Neural cell (in vitro differentiated cells): ENCODE results near the gene SMC2. TPM values are rescaled to one million over a fixed set of nuclear protein-coding genes. Genes with fewer than 3 reads are reported as not detected.

Experiments used
- H2AFZ ChIP-seq: fragments of 200-600, 300-800 bp; sonication (generic), shearing (Covaris generic); 2 replicates; pipeline ENCODE4 v1.6.0; 2014; ENCODE audit warnings: low read depth, mild to moderate bottlenecking, antibody characterized with exemption, low read length, moderate library complexity
- H3F3A ChIP-seq: fragments of 200-600 bp; shearing (Covaris generic); 2 replicates; pipeline ENCODE4 v1.6.1; 2016; ENCODE audit warnings: mild to moderate bottlenecking, moderate library complexity, mixed read lengths, antibody characterized with exemption, low read length; ENCODE audit not compliant: insufficient read depth, poor library complexity, severe bottlenecking
- H3K27ac ChIP-seq: fragments of 200-600, 300-800 bp; sonication (generic), shearing (Covaris generic); 2 replicates; pipeline ENCODE4 v1.5.1; 2014; ENCODE audit warnings: mild to moderate bottlenecking, low read length, moderate library complexity
- H3K27me3 ChIP-seq: fragments of 300-800, 200-600 bp; sonication (generic), shearing (Covaris generic); 2 replicates; pipeline ENCODE4 v1.6.0; 2014; ENCODE audit warnings: mild to moderate bottlenecking, low read depth, low read length, moderate library complexity; ENCODE audit not compliant: insufficient read depth
- H3K36me3 ChIP-seq: fragments of 300-800, 200-600 bp; sonication (generic), shearing (Covaris generic); 2 replicates; pipeline ENCODE4 v1.5.1; 2014; ENCODE audit warnings: mild to moderate bottlenecking, antibody characterized with exemption, low read length, moderate library complexity; ENCODE audit not compliant: insufficient read depth
- H3K4me2 ChIP-seq: fragments of 300-800, 200-600 bp; sonication (generic), shearing (Covaris generic); 2 replicates; pipeline ENCODE4 v1.6.0; 2014; ENCODE audit warnings: mild to moderate bottlenecking, low read length
- H3K4me3 ChIP-seq: fragments of 300-800, 200-600 bp; sonication (generic), shearing (Covaris generic); 2 replicates; pipeline ENCODE4 v1.5.1; 2014; ENCODE audit warnings: mild to moderate bottlenecking, low read length, moderate library complexity
- H3K79me2 ChIP-seq: fragments of 200-600 bp; shearing (Covaris generic); replicated peaks from 2 replicates; pipeline ENCODE4 v1.6.0; 2014; ENCODE audit warnings: mild to moderate bottlenecking, low read length, moderate library complexity; ENCODE audit not compliant: insufficient read depth
- H3K9ac ChIP-seq: fragments of 300-800, 200-600 bp; sonication (generic), shearing (Covaris generic); 2 replicates; pipeline ENCODE4 v1.6.1; 2016; ENCODE audit warnings: mild to moderate bottlenecking, low read length, mixed read lengths
- H3K9me2 ChIP-seq: fragments of 200-600 bp; shearing (Covaris generic); 2 replicates; pipeline ENCODE4 v1.6.1; 2016; ENCODE audit warnings: mild to moderate bottlenecking, low read length, mixed read lengths; ENCODE audit not compliant: insufficient read depth
- H3K9me3 ChIP-seq: fragments of 200-600, 300-800 bp; sonication (generic), shearing (Covaris generic); 2 replicates; pipeline ENCODE4 v1.6.1; 2016; ENCODE audit warnings: mild to moderate bottlenecking, mixed run types, low read length, moderate library complexity, mixed read lengths
- H4K20me1 ChIP-seq: fragments of 200-600 bp; shearing (Covaris generic); 2 replicates; pipeline ENCODE4 v1.6.1; 2016; ENCODE audit warnings: mild to moderate bottlenecking, mixed run types; ENCODE audit not compliant: insufficient read depth
- CTCF ChIP-seq: fragments of 450-650 bp; IDR thresholded peaks from 2 replicates; pipeline ENCODE4 v1.5.1; 2014; ENCODE audit warnings: antibody characterized with exemption, mild to moderate bottlenecking, moderate library complexity; ENCODE audit not compliant: poor library complexity, severe bottlenecking
- EP300 ChIP-seq: fragments of 450-650 bp; conservative IDR thresholded peaks from 2 replicates; pipeline ENCODE4 v1.6.1; 2014; ENCODE audit warnings: antibody characterized with exemption, mild to moderate bottlenecking, moderate library complexity; ENCODE audit not compliant: poor library complexity, severe bottlenecking
- EZH2 ChIP-seq: fragments of 200-600, 300-800 bp; shearing (Covaris generic), sonication (generic); IDR thresholded peaks from 2 replicates; pipeline ENCODE4 v1.6.1; 2014; ENCODE audit warnings: antibody characterized with exemption, low read length, borderline replicate concordance, mild to moderate bottlenecking; ENCODE audit not compliant: insufficient read depth, poor library complexity, severe bottlenecking
- MXI1 ChIP-seq: fragments of 450-650 bp; conservative IDR thresholded peaks from 2 replicates; pipeline ENCODE4 v1.6.1; 2014; ENCODE audit warnings: antibody characterized with exemption, mild to moderate bottlenecking; ENCODE audit not compliant: poor library complexity, severe bottlenecking
- POLR2AphosphoS5 ChIP-seq: IDR thresholded peaks from 2 replicates; pipeline ENCODE4 v1.6.1; 2012
- RAD21 ChIP-seq: fragments of 450-650 bp; conservative IDR thresholded peaks from 2 replicates; pipeline ENCODE4 v1.6.1; 2014; ENCODE audit warnings: antibody characterized with exemption, mild to moderate bottlenecking, moderate library complexity
- REST ChIP-seq: IDR thresholded peaks from 2 replicates; pipeline ENCODE4 v1.6.1; 2012; ENCODE audit warnings: borderline replicate concordance
- SMC3 ChIP-seq: fragments of 450-650 bp; conservative IDR thresholded peaks from 2 replicates; pipeline ENCODE4 v1.6.1; 2014; ENCODE audit warnings: antibody characterized with exemption, mild to moderate bottlenecking, moderate library complexity; ENCODE audit not compliant: poor library complexity
- TAF1 ChIP-seq: IDR thresholded peaks from 2 replicates; pipeline ENCODE4 v1.6.1; 2012; ENCODE audit warnings: low read depth
- polyA plus RNA-seq: library from polyadenylated mRNA; depleted of rRNA; stranded (reverse); fragments of >200 nt; gene quantifications from 2 replicates; pipeline ENCODE4 v1.2.3, GENCODE V29; 2014

SMC2 gene
- polyA plus RNA-seq, 1 donor from 2014 or later, result 3.6 TPM

GRCh38 chr9:104142799-104143549, 48.9 kb downstream of the SMC2 start:
- no peak overlapping the region for H3K27ac ChIP-seq
- no peaks in the 10 kb centered on the region for H3F3A ChIP-seq
- H3K4me2 ChIP-seq, result no peak overlapping the region
- TF ChIP-seq SMC3 (no peak), MXI1 (no peak), RAD21 (no peak), REST (no peak), CTCF (no peak), POLR2AphosphoS5 (no peak), EZH2 (no peak), TAF1 (no peak), EP300 (no peak)
- no peaks in the 10 kb centered on the region for H4K20me1 ChIP-seq
- H3K9ac ChIP-seq, result no peak overlapping the region
- no peaks in the 10 kb centered on the region for H3K27me3 ChIP-seq
- H3K36me3 ChIP-seq, result no peaks in the 10 kb centered on the region
- H3K4me3 ChIP-seq, result no peak overlapping the region
- H3K79me2 ChIP-seq, result no peaks in the 10 kb centered on the region
- H3K9me2 ChIP-seq, result no peaks in the 10 kb centered on the region
- H3K9me3 ChIP-seq, result no peaks in the 10 kb centered on the region
- H2AFZ ChIP-seq, result no peak overlapping the region

GRCh38 chr9:104143550-104143910, 49.4 kb downstream of the SMC2 start:
- Histone ChIP-seq H3K4me2 (no peak overlapping the region), H3K9me2 (no peaks in the 10 kb centered on the region), H3K79me2 (no peaks in the 10 kb centered on the region), H3K27ac (no peak overlapping the region), H3K36me3 (no peaks in the 10 kb centered on the region), H3K9me3 (no peaks in the 10 kb centered on the region), H2AFZ (no peak overlapping the region), H3K4me3 (no peak overlapping the region), H3F3A (no peaks in the 10 kb centered on the region), H3K27me3 (no peaks in the 10 kb centered on the region), H4K20me1 (no peaks in the 10 kb centered on the region), H3K9ac (no peak overlapping the region)
- TF ChIP-seq REST, result no peak
- TF ChIP-seq POLR2AphosphoS5, result no peak
- no peak for TF ChIP-seq MXI1
- TF ChIP-seq RAD21, result no peak
- TF ChIP-seq SMC3, result no peak
- no peak for TF ChIP-seq CTCF
- no peak for TF ChIP-seq TAF1
- no peak for TF ChIP-seq EZH2
- no peak for TF ChIP-seq EP300
